ENCODE data around the gene UBFD1.

GRCh38 chr16:23527961-23528643 lies 29.4 kb upstream of the UBFD1 start:
- peak in 2 of 3 donors; percentile 49 to 57 for TF ChIP-seq POLR2A (IDR thresholded peaks at IDR 0.05)
- TF ChIP-seq CTCF (IDR thresholded peaks at IDR 0.05): no peak

Measured in body of pancreas (tissue), 4 donors.